Parathyroid adenoma (tissue), 2 donors: ENCODE results near the gene CRB2.

ENCODE experiments used
- H2AFZ ChIP-seq: fragments of 300-600 bp; sonication (generic); one replicate; pipeline ENCODE4 v1.7.0; 2017; ENCODE audit warnings: antibody characterized with exemption, mild to moderate bottlenecking
- H3K27ac ChIP-seq: fragments of 300-600 bp; sonication (generic); one replicate; pipeline ENCODE4 v1.7.0; 2017
- H3K27me3 ChIP-seq: fragments of 300-600 bp; sonication (generic); one replicate; pipeline ENCODE4 v1.7.0; 2017; ENCODE audit warnings: low read length; ENCODE audit not compliant: control insufficient read depth, insufficient read depth
- H3K36me3 ChIP-seq: fragments of 300-600 bp; sonication (generic); one replicate; pipeline ENCODE4 v1.7.0; 2017; ENCODE audit warnings: low read length; ENCODE audit not compliant: control insufficient read depth, insufficient read depth
- H3K4me1 ChIP-seq: fragments of 300-600 bp; sonication (generic); one replicate; pipeline ENCODE4 v1.7.0; 2017; ENCODE audit warnings: control low read depth
- H3K4me2 ChIP-seq: fragments of 300-600 bp; sonication (generic); one replicate; pipeline ENCODE4 v1.7.0; 2017; ENCODE audit warnings: low read length
- H3K4me3 ChIP-seq: fragments of 300-600 bp; sonication (generic); one replicate; pipeline ENCODE4 v1.7.0; 2017; ENCODE audit warnings: low read depth, low read length
- H3K79me2 ChIP-seq: fragments of 300-600 bp; sonication (generic); one replicate; pipeline ENCODE4 v1.7.0; 2017; ENCODE audit warnings: control low read depth
- H3K9ac ChIP-seq: fragments of 300-600 bp; sonication (generic); one replicate; pipeline ENCODE4 v1.7.0; 2017; ENCODE audit warnings: mild to moderate bottlenecking
- H3K9me3 ChIP-seq: fragments of 300-600 bp; sonication (generic); one replicate; pipeline ENCODE4 v1.7.0; 2017; ENCODE audit warnings: low read length; ENCODE audit not compliant: control insufficient read depth
- CTCF ChIP-seq: fragments of 300-600 bp; sonication (generic); IDR thresholded peaks from one replicate; pipeline ENCODE4 v1.7.0; 2017; ENCODE audit warnings: antibody characterized with exemption, mild to moderate bottlenecking
- donor health status: primary hyperparathyroidism.

CRB2 gene

GRCh38 chr9:123387686-123388085 is 31.7 kb downstream of the CRB2 start:
- no peaks in the 10 kb centered on the region for H3K4me1 ChIP-seq
- H3K27me3 ChIP-seq: no peaks in the 10 kb centered on the region
- H3K9ac ChIP-seq: no peak overlapping the region
- no peak overlapping the region for H3K27ac ChIP-seq
- H3K9me3 ChIP-seq: no peaks in the 10 kb centered on the region
- H3K4me3 ChIP-seq: no peak overlapping the region
- no peak overlapping the region for H2AFZ ChIP-seq
- H3K79me2 ChIP-seq: no peaks in the 10 kb centered on the region
- no peaks in the 10 kb centered on the region for H3K36me3 ChIP-seq
- TF ChIP-seq CTCF: no peak
- no peak overlapping the region for H3K4me2 ChIP-seq

GRCh38 chr9:123389070-123389469 is 33.1 kb downstream of the CRB2 start:
- Histone ChIP-seq H3K4me2 (no peak overlapping the region), H3K4me1 (no peaks in the 10 kb centered on the region), H3K27ac (no peak overlapping the region), H3K9ac (no peak overlapping the region), H3K4me3 (no peak overlapping the region), H3K36me3 (no peaks in the 10 kb centered on the region), H3K27me3 (no peaks in the 10 kb centered on the region), H3K9me3 (no peaks in the 10 kb centered on the region), H3K79me2 (no peaks in the 10 kb centered on the region), H2AFZ (no peak overlapping the region)
- TF ChIP-seq CTCF: no peak

GRCh38 chr9:123389698-123390097 is 33.7 kb downstream of the CRB2 start:
- Histone ChIP-seq H3K9ac (no peak overlapping the region), H2AFZ (no peak overlapping the region), H3K4me3 (no peak overlapping the region), H3K27ac (no peak overlapping the region), H3K36me3 (no peaks in the 10 kb centered on the region), H3K4me2 (no peak overlapping the region), H3K27me3 (no peaks in the 10 kb centered on the region), H3K9me3 (no peaks in the 10 kb centered on the region), H3K4me1 (no peaks in the 10 kb centered on the region), H3K79me2 (no peaks in the 10 kb centered on the region)
- TF ChIP-seq CTCF: no peak

- Histone ChIP-seq H3K27me3 (no peaks in the 10 kb centered on the region), H3K4me1 (no peaks in the 10 kb centered on the region), H3K4me3 (no peak overlapping the region), H3K4me2 (no peak overlapping the region), H2AFZ (no peak overlapping the region), H3K27ac (no peak overlapping the region), H3K9me3 (no peaks in the 10 kb centered on the region), H3K79me2 (no peaks in the 10 kb centered on the region), H3K9ac (no peak overlapping the region), H3K36me3 (no peaks in the 10 kb centered on the region)
- no peak for TF ChIP-seq CTCF
Observed at GRCh38 chr9:123390337-123391135, 34.5 kb downstream of the CRB2 start.

- Histone ChIP-seq H2AFZ (no peak overlapping the region), H3K9me3 (no peaks in the 10 kb centered on the region), H3K27me3 (no peaks in the 10 kb centered on the region), H3K27ac (no peak overlapping the region), H3K79me2 (no peaks in the 10 kb centered on the region), H3K4me2 (no peak overlapping the region), H3K4me1 (no peaks in the 10 kb centered on the region), H3K9ac (no peak overlapping the region), H3K36me3 (no peaks in the 10 kb centered on the region), H3K4me3 (no peak overlapping the region)
- no peak for TF ChIP-seq CTCF
Observed at GRCh38 chr9:123391233-123391632, 35.2 kb downstream of the CRB2 start.
